MG63 (cell line): Measurements from ENCODE around the gene ADGRL2. TPM values are rescaled to one million over a fixed set of nuclear protein-coding genes. Genes with fewer than 3 reads are reported as not detected.

Experiments
- DNase-seq: peaks from one replicate; pipeline ENCODE4 v3.0.0-alpha.2; 2020
- H3K27me3 ChIP-seq: fragments of 250-450 bp; sonication (Bioruptor Pico); 2 replicates; pipeline ENCODE4 v1.5.1; 2020; ENCODE audit warnings: mild to moderate bottlenecking, moderate library complexity
- H3K36me3 ChIP-seq: fragments of 250-450 bp; sonication (Bioruptor Pico); 2 replicates; pipeline ENCODE4 v1.5.1; 2020; ENCODE audit warnings: mild to moderate bottlenecking, moderate library complexity
- H3K4me3 ChIP-seq: fragments of 250-450 bp; sonication (Bioruptor Pico); 2 replicates; pipeline ENCODE4 v1.5.1; 2020; ENCODE audit warnings: mild to moderate bottlenecking, moderate library complexity
- H3K9me3 ChIP-seq: fragments of 250-450 bp; sonication (Bioruptor Pico); 2 replicates; pipeline ENCODE4 v1.5.1; 2020; ENCODE audit warnings: mild to moderate bottlenecking, moderate library complexity
- total RNA-seq: library from RNA; depleted of rRNA; stranded (reverse); fragments of >200 nt; shearing (Covaris generic); gene quantifications from 2 replicates; pipeline ENCODE4 v1.2.3, GENCODE V29; 2014; ENCODE audit warnings: low replicate concordance

Gene ADGRL2
- total RNA-seq, 1 experiment from 2014 or later, result 0.13 TPM

- Histone ChIP-seq H3K36me3 (no peaks in the 10 kb centered on the region), H3K9me3 (no peaks in the 10 kb centered on the region), H3K4me3 (peak overlapping the region; percentile 22), H3K27me3 (peaks cover 92% of the 10 kb centered on the region)
- DNase-seq, result peak; percentile 47
Measured at GRCh38 chr1:81802707-81803430, 2.1 kb downstream of the ADGRL2 start.

- Histone ChIP-seq H3K27me3 (peaks cover 92% of the 10 kb centered on the region), H3K4me3 (no peak overlapping the region), H3K36me3 (no peaks in the 10 kb centered on the region), H3K9me3 (no peaks in the 10 kb centered on the region)
- DNase-seq, result no peak
Measured at GRCh38 chr1:81803431-81804110, 2.8 kb downstream of the ADGRL2 start.

DNA sequence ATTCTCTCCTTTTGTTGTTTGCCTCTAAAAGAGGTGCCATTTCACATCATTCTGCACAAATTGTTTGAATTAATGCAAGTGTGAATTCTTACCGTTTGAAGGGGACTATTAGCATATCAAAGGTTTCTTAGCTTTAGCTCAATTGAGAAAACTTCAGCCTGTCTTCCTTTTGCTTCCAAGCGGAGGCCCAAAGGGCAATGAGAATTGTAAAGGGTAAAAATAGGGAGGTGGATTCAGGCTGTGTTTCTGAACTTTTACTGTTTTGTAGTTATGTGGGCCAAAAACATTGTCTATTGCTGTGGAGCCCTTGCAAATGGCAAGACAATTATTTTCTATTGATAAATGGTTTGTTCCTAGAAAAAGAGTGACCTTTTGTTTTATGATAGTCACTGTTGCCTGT lies 3.6 kb downstream of the ADGRL2 start:
- peaks cover 87% of the 10 kb centered on the region for H3K27me3 ChIP-seq
- H3K4me3 ChIP-seq, result no peak overlapping the region
- H3K9me3 ChIP-seq, result no peaks in the 10 kb centered on the region
- no peak for DNase-seq
- H3K36me3 ChIP-seq, result no peaks in the 10 kb centered on the region

DNA sequence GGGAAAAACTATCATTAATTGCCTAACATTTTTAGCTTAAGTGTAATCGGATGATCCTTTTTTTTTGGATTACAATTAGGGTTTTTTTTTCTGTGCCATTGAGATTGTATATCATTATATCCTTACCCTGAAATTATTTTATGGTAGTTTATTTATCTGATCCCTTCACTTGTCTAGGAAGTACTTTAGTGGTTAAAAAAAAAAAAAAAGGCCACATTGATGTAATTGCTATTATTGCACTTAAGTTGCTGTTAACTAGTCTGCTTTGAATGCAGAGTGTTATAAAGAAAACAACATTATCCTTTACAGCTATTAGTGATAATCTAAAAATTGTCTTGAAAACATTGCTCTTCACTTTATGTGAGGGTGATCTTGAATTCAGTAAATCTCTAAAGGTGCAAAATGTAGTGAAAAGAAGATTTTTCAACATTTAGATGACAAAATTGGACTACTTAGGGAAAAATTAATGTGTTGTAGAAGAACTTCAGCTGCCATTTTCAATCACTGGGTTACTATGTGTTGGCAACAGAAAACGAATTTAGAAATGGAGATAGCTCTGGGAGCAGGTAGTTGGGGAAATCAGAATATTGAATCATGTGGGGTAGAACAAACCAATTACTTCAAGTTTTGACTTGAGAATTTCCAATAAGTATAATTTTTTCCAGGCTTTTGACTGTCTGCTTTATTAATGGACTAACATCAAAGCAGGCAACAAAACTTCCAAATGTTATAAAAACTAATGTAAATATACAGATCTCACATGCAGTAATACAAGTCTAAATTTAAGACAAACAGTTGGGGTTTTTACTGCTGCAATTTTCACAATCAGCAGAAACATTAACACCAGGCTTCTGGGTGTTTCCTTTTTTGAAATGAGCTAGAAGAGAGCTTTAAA lies 5.0 kb downstream of the ADGRL2 start:
- H3K27me3 ChIP-seq, result peaks cover 83% of the 10 kb centered on the region
- H3K9me3 ChIP-seq, result no peaks in the 10 kb centered on the region
- H3K4me3 ChIP-seq, result no peak overlapping the region
- no peak for DNase-seq
- no peaks in the 10 kb centered on the region for H3K36me3 ChIP-seq

GRCh38 chr1:81806432-81806770 lies 5.7 kb downstream of the ADGRL2 start:
- H3K36me3 ChIP-seq, result no peaks in the 10 kb centered on the region
- H3K4me3 ChIP-seq, result no peak overlapping the region
- no peaks in the 10 kb centered on the region for H3K9me3 ChIP-seq
- no peak for DNase-seq
- H3K27me3 ChIP-seq, result peaks cover 84% of the 10 kb centered on the region

DNA sequence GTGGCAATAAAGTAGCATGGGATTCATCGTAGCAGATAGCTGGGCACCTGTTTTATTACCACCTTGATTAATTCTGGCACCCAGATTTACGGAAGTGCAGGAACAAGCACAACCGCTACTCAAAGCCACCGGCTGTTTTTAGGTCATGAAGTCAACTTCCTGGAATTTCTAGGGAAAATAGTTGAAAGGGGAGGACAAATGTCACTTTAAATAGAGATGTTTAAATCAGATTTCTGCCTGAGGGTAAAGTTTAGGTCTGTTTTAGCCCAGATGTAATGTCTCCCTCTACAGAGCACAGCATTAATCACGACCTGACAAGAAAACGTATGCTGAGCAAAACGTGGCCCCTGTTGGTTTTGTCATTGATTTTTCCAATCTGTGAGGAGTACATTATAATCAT lies 8.0 kb downstream of the ADGRL2 start:
- Histone ChIP-seq H3K4me3 (no peak overlapping the region), H3K27me3 (peaks cover 64% of the 10 kb centered on the region), H3K9me3 (no peaks in the 10 kb centered on the region), H3K36me3 (no peaks in the 10 kb centered on the region)
- DNase-seq, result no peak

DNA sequence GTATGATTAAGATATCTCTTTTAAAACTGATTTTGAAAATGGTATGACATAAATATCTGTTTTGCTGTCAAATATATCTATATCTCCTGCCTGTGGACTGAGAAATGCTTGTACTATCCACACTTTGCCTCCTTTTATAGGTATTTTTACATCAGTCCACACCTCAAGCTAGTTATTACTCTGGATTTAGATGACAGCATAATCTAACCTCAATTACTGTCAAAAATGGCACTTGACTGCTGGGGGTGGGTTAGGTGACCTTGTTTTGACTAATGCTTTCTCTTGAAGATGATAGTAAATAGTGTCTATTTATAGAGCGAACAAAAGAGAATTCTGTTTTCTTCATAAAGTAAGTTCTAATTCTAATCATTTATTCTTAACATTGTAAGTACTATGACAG lies 9.1 kb downstream of the ADGRL2 start:
- Histone ChIP-seq H3K27me3 (peaks cover 53% of the 10 kb centered on the region), H3K4me3 (no peak overlapping the region), H3K36me3 (no peaks in the 10 kb centered on the region), H3K9me3 (no peaks in the 10 kb centered on the region)
- no peak for DNase-seq

DNA sequence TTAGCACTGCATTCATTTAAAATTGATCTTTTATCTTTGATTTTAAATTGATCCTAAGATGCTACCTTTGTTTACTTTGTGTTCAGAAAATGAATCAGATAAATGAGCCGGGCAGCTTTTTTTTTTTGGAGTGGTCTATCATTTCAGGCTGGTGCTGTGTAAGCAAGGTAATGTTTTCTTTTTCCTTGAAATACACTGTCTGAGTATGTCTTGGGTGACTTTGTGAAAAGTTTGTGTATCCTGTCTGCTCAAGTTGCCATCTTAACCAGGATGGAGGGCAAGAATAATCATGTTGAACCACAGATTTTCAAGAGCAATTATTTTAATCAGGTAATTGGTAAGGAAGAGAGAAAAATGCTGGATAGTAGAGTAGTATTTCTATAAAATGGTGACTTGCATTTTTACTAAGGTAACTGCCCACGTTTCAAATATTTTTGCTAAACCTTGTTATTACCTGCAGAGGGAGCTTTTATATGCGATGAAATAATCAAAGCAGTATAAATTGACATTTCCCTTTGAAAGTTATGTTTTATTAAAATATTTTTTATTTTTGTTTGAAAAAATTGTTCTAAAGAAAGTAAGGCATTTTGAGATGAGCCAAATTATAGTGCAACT lies 11.1 kb downstream of the ADGRL2 start:
- Histone ChIP-seq H3K27me3 (peaks cover 34% of the 10 kb centered on the region), H3K9me3 (no peaks in the 10 kb centered on the region), H3K36me3 (no peaks in the 10 kb centered on the region), H3K4me3 (no peak overlapping the region)
- DNase-seq, result no peak

GRCh38 chr1:81812712-81813111 lies 12.0 kb downstream of the ADGRL2 start:
- H3K27me3 ChIP-seq, result peaks cover 27% of the 10 kb centered on the region
- no peak overlapping the region for H3K4me3 ChIP-seq
- no peaks in the 10 kb centered on the region for H3K36me3 ChIP-seq
- no peaks in the 10 kb centered on the region for H3K9me3 ChIP-seq
- DNase-seq, result no peak

DNA sequence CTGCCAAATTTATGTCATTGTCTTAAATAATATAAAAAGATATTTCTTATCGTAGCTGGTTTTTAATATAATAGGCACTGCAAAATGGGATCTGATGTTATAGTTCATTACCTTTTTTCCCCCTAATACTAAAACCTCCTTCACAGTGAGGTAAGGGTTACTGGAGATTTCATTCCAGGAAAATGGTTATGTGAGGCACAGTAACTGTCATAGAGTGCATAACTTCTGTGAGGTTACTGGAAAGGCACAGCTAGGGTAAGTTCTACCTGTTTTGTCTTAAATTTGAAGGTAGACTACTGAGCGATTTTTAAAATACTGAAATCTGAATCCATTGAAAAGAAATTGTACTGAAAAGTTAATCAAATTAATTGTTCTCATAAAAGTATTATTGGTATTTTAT lies 13.0 kb downstream of the ADGRL2 start:
- Histone ChIP-seq H3K4me3 (no peak overlapping the region), H3K9me3 (no peaks in the 10 kb centered on the region), H3K27me3 (peaks cover 17% of the 10 kb centered on the region), H3K36me3 (no peaks in the 10 kb centered on the region)
- DNase-seq, result no peak

GRCh38 chr1:81819613-81820012 lies 18.9 kb downstream of the ADGRL2 start:
- Histone ChIP-seq H3K9me3 (no peaks in the 10 kb centered on the region), H3K4me3 (no peak overlapping the region), H3K27me3 (no peaks in the 10 kb centered on the region), H3K36me3 (no peaks in the 10 kb centered on the region)
- no peak for DNase-seq

DNA sequence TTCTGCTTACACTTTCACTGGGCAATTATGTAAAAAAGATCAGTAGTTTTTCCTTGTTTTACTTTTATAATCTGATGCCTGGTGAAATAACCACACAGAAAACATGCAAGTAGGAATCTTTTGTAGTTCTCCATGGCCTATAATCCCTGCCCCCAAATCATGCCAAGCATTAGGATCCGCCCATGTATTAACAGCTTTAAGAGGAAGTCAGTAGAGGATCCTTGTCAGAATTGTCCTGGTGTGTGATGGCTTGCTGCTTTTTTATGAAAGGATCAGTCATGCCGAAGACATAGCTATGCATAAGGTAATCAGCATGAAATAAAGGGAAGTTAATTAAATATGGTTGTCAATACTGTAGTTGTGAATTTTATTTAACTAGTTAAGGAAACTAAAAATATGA lies 20.0 kb downstream of the ADGRL2 start:
- DNase-seq, result no peak
- no peaks in the 10 kb centered on the region for H3K36me3 ChIP-seq
- H3K27me3 ChIP-seq, result no peaks in the 10 kb centered on the region
- H3K4me3 ChIP-seq, result no peak overlapping the region
- H3K9me3 ChIP-seq, result no peaks in the 10 kb centered on the region

GRCh38 chr1:81823082-81823481 lies 22.3 kb downstream of the ADGRL2 start:
- no peaks in the 10 kb centered on the region for H3K27me3 ChIP-seq
- no peaks in the 10 kb centered on the region for H3K9me3 ChIP-seq
- no peaks in the 10 kb centered on the region for H3K36me3 ChIP-seq
- no peak overlapping the region for H3K4me3 ChIP-seq
- DNase-seq, result no peak

DNA sequence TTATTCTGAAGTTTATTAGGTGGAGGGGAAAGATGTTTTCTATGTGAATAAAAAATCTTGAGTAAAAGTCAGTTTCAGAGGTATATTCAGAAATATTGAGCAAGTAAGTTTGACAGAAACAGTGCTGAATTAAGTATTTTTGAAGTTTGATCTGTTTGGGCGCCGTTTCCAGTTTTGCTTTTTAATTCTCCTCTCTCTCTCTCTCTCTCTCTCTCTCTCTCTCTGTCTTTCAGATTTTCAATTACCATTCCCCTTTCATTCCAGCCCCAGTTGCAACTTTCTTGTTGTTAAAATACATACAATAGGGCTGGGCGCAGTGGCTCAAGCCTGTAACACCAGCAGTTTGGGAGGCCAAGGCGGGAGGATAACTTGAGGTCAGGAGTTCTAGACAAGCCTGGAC lies 24.0 kb downstream of the ADGRL2 start:
- Histone ChIP-seq H3K9me3 (no peaks in the 10 kb centered on the region), H3K36me3 (no peaks in the 10 kb centered on the region), H3K27me3 (no peaks in the 10 kb centered on the region), H3K4me3 (no peak overlapping the region)
- DNase-seq, result no peak

GRCh38 chr1:81827942-81828341 lies 27.2 kb downstream of the ADGRL2 start:
- H3K4me3 ChIP-seq, result no peak overlapping the region
- no peaks in the 10 kb centered on the region for H3K9me3 ChIP-seq
- H3K27me3 ChIP-seq, result no peaks in the 10 kb centered on the region
- DNase-seq, result no peak
- H3K36me3 ChIP-seq, result no peaks in the 10 kb centered on the region

DNA sequence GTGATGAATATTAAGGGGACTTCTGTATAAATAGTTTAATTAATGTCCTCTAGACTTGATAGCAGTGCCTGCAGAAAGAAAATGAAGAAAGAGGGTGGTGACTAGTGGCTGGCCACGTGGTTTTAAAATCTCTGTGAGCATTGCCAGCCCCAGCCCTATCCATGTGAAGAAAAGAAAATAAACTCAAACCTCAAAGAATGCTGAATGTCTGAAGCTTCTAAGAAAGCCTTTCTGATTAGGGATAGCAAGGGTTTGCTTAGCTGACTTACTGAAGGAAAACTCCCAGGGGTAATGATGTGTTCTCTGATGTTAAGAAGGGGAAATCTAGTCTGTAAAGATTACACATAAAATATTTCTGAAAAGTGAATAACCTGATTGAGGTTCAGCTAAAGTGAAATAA lies 31.8 kb downstream of the ADGRL2 start:
- DNase-seq, result no peak
- H3K36me3 ChIP-seq, result no peaks in the 10 kb centered on the region
- no peaks in the 10 kb centered on the region for H3K9me3 ChIP-seq

DNA sequence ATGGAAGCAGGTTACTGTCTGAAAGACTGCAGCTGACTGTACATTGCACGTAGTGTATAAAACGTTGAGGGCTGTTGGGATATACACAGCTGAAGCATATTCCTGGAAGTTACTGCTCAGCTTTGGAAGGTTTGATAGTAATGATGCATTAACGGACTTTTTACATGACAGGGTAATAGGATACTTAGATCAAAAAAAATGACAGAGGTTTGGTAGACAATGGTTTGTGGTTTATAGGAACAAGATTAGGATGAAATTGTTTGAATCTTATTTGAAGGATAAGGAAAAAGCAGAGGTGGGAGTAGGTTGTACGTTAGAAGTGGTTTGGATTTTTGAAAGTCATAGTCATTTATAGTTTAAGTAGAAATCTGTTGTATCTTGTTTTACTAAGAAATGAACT lies 33.0 kb downstream of the ADGRL2 start:
- Histone ChIP-seq H3K36me3 (no peaks in the 10 kb centered on the region), H3K4me3 (no peak overlapping the region), H3K9me3 (no peaks in the 10 kb centered on the region), H3K27me3 (no peaks in the 10 kb centered on the region; the same call in 1 of the 2 replicates)
- no peak for DNase-seq

More for the DNA sequence above, 31.8 kb downstream of the ADGRL2 start:
- no peaks in the 10 kb centered on the region; the same call in 1 of the 2 replicates for H3K27me3 ChIP-seq
- H3K4me3 ChIP-seq, result no peak overlapping the region
